Testis (tissue), 2 donors: ENCODE measurements around the gene MEGF11.

Experiments
- CTCF ChIP-seq, 3 experiments: fragments of 450-650 bp in 2 of 3; fragments of 200-600 bp in 1 of 3; sonication (generic) in 1 of 3; IDR thresholded peaks; one replicate each; pipeline ENCODE4 v1.5.1; 2016 to 2019; ENCODE audit warnings: antibody characterized with exemption in 3 of 3, mild to moderate bottlenecking in 2 of 3, moderate library complexity in 1 of 3
- POLR2A ChIP-seq: fragments of 450-650 bp; IDR thresholded peaks from one replicate; pipeline ENCODE4 v1.6.1; 2017; ENCODE audit warnings: antibody characterized with exemption, mild to moderate bottlenecking, moderate library complexity

GRCh38 chr15:65987100-65987499 lies 266.4 kb downstream of the MEGF11 start:
- no peak for TF ChIP-seq CTCF (IDR thresholded peaks at IDR 0.05)
- TF ChIP-seq POLR2A, result no peak
